SKM-1 (cell line): ENCODE data around the gene XIRP2.
A peak's percentile ranks its signal among the peaks of the same experiment; 100 is the strongest.

Experiments
- DNase-seq: peaks from one replicate; lab custom pipeline; 2025; ENCODE audit not compliant: unreplicated experiment; lab: John Stamatoyannopoulos, UW

Gene XIRP2

DNA sequence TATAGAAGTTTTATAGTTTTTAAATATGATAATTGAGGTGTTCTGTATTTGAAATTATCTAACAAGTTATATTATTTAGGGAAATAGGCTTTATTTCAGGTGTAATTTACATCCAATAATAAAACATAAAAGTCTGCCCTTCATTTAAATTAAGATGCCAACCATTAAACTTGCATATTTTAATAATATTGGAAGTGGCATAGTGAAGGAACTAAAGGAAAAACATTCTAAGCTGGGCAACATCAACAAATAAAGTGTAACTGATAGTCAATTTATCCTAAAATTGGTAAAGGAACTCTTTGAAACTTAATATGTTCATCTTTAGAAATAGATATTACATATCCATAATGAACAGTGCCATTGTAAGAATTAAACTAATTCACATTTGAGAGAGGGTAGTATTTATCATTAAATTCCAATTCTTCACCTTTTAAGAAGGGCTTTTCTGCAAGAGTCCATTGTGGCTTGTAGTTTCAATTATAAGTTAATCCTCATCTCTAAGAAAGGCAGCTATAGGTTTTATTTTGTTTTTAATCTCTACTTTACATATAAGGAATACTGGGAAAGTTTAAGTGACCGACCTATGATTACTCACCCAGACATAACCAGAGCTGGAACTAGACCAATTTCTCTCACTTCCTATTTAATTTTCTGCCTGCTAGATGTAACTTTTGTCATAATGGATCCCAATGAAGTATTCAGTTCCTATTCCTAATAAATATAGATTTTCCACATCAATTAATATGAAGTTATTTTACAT is 401.6 kb downstream of the XIRP2 start:
- no peak for DNase-seq

DNA sequence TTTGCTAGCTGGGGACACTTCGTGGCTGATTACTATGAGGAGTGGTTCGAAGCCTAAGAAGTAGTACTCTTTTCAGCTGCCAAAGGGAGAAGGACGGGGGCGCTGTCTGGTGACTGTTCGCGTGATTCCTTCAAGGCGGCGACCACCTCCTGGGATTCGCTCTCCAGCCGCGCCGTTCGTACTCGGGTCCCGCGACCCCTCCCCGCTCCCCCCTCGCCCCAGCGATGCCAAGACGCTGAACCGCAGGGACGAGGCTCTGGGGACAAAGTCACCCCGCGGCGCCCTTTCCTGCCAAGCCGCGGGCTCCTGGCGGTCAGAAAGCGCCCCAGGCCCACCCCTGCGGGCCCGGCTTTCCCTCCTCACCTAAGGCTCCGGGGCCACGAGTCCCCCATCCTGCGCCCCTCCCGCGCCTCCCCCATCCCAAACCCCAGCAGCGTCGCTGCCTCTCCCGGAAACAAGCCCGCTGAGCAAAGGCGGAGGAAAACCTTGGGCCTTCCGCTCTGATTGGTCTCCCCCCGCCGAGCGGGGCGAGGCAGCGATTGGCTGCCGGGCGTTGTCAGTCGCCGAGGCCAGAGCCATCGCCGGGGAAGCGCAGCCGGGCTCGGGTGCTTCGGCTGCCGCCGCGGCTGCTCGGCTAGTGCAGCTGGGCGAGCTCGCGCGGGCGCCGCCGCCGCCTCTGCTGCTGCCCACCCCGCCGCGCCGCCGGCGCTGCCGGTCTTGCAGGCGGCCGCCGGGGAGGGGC is 404.3 kb downstream of the XIRP2 start, which contains the start of gene B3GALT1:
Gene B3GALT1, plus strand, starts transcription at position 572 of the 742 bp plus-strand sequence.
- peak; percentile 64 for DNase-seq

DNA sequence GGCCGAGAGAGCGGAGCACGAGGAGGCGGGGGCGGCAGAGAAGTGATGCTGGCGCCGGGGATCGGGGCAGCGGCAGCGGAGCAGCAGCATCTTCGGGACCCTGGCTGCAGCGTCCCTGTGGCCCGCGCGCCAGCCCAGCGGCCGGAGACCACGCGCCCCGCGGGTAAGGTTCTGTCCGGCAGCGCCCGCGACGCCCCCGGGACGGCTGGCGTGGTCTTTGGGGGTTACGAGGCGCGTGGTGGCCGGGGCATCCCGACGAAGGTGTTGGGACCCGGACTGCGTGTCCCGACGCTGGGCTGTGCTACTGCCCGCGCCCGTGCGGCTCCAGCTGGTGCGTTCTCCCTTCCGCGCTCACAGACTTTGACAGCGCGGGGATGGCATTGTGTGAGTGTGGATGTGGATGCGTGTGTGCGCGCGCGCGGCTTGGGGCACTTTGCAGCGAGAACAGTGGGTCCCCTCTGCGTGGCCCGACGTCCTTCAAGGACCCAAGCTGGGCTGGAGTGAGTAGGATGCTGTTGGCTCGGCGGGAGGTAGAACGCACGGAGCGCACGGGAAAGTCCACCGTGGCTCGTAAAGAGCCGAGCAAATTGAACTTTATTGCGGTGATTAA is 405.0 kb downstream of the XIRP2 start:
- DNase-seq = peak; percentile 2

DNA sequence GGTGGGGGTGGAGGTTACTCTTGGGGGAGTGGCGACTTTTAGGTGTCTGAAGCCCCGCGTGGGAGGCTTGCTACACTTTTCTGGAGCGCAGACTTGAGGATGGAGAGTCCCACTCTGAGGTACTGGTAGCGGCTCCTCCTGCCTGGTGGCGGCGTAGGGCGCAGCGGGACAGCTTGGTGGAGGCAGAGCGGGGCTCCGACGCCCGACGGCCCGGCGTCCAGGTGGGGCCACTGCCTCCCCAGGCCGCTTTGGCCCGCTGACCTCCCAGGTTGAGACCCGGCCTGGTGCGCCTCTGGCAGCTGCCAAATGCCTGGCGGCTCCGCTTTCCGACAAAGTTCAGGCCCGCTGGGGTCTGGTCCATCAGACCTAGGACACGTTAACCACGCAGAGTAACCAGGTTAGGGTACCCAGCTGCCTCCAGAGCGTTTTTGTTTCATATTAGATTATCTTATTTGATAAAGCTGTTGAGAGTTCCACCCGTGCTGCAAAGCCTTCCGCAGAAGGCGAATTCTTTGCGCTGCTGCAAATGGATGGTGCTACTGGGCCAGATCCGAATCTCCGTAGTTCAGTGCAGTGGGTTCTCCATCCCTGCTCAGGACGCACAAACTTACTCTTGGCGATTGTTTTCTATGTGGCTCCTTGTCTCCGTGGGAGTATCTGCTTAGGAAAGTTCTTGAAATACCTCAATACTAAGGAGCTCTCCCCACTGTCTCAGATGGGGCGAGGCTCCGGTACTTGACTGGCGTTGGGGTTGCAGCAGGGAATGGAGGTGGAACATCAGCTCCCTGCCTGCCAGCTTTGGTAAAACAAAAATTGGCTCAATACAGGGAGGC is 405.9 kb downstream of the XIRP2 start:
- DNase-seq = no peak

DNA sequence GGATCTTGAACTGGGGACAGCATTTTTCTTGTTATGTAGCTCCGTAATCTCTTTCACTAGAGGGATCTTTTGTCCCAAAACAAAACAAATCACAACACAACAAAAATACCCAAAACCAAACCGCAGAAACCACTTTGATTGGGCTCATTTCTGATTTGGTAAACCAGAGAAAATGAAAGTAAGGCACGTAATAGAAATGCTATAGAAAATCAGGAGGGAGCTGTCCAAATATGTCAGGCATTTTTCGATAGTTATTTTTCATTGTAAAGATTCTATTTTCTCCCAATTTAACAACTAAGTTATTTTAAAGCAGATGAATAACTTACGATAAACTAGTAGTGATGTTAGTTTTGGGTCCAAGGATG is 406.5 kb downstream of the XIRP2 start:
- DNase-seq = no peak

DNA sequence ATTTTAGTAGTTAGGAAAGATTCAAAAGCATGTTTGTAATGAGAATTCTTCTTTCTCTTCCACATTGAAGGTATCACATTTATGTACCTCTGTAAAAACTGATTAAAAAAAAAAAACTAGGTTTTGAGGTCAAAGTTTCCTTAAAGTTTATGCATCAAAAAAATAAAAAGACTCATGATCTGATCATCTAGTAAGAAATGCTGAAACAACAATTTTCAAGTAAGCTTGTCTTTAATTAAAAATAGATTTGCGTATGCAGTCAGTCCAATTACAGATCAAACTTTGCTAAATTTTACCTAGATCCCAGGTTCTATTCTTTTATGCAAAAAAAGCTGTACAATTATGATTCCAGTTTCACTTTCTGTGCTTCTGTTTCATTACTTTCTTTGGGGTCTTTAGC is 409.0 kb downstream of the XIRP2 start:
- DNase-seq = no peak

DNA sequence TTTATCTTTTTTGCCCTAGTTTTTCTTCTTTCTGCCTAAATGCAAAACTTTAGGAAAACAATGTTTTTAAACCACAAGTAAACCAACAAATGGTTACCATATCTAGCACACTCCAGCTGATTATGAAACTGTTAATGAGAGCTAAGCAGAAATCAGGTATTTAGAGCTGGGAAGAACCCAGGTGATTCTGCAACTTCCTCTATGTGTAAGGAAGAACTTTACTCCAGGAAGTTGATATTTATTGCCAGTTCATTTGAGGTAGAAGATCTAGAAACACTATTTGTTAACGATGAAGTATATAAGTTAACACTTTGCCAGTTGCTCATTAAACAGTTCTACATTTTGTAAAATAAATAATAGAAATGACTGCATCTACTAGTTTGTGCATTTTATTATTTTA is 409.7 kb downstream of the XIRP2 start:
- DNase-seq = peak; percentile 11
